ENCODE measurements around the gene FOSL1.
"Not testable (repeated sequence)": the region's sequence is repeated elsewhere in the genome, so short reads cannot be mapped to it uniquely, and the experiment has no call there.

Gene FOSL1

DNA sequence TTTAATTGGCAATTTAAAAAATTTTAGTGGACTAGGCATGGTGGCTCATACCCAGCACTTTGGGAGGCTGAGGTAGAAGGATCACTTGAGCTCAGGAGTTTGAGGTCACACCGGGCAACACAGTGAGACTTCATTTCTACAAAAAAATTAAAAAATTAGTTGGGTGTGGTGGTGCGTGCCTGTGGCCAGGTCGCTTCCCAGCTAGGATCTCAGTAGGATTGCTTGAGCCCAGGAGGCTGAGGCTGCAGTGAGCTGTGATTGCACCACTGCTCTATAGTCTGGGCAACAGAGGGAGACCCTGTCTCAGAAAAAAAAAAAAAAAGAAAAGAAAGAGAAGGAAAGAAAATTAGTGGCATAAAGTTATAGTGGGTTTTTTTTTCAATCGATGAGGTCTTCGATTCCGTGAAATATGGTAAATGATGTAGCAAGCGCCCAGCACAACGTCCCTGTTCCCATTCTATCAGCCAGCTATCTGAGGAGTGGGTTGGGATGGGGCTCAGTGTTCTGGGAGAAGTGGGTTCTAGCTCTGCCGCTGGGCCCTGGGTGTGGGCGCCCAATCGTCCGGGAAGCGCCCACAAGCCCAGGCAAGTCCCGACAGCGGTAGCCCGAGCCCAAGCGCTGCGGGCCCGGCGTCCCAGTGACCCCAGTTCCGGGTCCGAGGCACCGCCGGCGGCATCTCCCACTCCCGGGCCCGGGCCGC, 1.4 kb downstream of the FOSL1 start:
- Mint-ChIP-seq H3K27ac (peak overlapping the region; percentile 72), H3K36me3 (no peaks in the 10 kb centered on the region), H3K4me3 (peak overlapping the region; percentile 73), H3K4me1 (peaks cover 50% of the 10 kb centered on the region), H3K9me3 (no peaks in the 10 kb centered on the region), H3K27me3 (peaks cover 40% of the 10 kb centered on the region)
- CTCF ChIA-PET, result interaction anchor here (0.6 to 10.5 kb wide), 6 partner anchors 9 to 302 kb away, joined by 3 to 142 read pairs (median 4); partner anchors contain the start of genes CCDC85B, FIBP and MUS81
- DNase-seq, result no peak

DNA sequence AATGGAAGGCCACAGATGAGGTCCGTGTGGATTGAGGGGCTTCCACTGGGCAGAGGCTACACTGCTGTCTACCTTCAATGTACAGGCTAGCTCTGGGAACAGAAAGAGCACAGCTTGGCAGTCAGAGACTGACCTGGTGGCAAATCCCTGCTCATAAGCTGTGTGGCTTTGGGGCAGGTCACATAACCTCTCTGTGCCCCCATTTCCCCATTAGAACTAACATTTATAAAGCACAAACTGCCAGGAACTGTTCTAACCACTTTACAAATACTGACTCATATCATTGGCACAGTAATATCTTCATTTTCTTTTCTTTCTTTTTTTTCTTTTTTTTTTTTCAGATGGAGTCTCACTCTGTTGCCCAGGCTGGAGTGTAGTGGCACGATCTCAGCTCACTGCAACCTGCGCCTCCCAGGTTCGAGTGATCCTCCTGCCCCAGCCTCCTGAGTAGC, 3.1 kb downstream of the FOSL1 start:
- Mint-ChIP-seq H3K27ac (no peak overlapping the region), H3K4me3 (no peak overlapping the region), H3K9me3 (no peaks in the 10 kb centered on the region), H3K36me3 (peaks cover 6% of the 10 kb centered on the region), H3K27me3 (peaks cover 23% of the 10 kb centered on the region), H3K4me1 (peaks cover 62% of the 10 kb centered on the region)
- CTCF ChIA-PET, result interaction anchor here (10.5 kb wide), 1 partner anchor 9 kb away, joined by 142 read pairs; the partner anchor contains the start of genes CCDC85B and FIBP
- DNase-seq, result no peak

DNA sequence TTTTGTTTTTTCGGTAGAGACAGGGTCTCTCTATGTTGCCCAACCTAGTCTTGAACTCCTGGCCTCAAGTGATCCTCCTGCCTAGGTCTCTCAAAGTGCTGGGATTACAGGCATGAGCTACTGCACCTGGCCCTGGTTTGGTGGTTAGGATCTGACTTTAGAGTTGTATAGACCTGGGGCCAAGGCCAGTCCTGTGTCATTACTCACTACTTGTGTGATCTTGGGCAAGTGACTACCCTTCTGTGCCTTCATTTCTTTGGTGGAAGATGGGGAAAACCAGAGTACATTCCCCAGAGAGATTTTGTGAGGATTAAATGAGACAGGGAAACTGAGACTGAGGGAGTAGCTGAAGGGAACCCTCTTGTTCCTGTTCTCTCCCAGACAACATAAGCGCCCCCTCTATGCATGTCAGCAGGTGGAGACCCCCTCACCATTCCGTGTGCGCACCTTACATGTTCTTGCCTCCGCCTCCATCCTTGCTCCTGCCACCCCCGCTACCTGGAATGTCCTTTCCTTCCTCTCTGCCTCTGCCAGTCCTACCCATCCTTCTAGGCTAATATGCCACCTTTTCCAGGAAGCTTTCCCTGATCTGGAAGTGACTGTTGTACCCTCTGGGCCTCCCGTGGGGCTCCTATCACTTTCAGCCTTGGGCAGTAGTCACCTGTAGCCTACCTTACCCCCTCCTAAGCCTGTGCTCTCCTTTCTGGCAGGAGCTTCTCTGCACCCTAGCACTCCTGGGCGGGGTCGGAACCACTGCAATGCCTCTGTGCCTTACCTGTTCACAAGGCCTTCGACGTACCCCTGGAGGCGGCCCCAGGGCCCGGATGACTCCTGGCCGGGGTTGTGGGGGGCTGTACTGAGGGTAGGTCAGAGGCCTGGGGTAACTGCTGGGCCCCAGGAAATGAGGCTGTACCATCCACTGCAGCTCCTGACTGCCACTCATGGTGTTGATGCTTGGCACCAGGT, 3.9 kb downstream of the FOSL1 start:
- Mint-ChIP-seq H3K27ac (peak overlapping the region; percentile 30), H3K4me3 (no peak overlapping the region), H3K27me3 (peaks cover 16% of the 10 kb centered on the region), H3K36me3 (peaks cover 6% of the 10 kb centered on the region), H3K4me1 (peaks cover 63% of the 10 kb centered on the region), H3K9me3 (no peaks in the 10 kb centered on the region)
- DNase-seq, result no peak
- CTCF ChIA-PET, result interaction anchor here (1.0 to 10.5 kb wide), 2 partner anchors 8 to 10 kb away, joined by 3 to 142 read pairs; partner anchors contain the start of genes CCDC85B and FIBP

DNA sequence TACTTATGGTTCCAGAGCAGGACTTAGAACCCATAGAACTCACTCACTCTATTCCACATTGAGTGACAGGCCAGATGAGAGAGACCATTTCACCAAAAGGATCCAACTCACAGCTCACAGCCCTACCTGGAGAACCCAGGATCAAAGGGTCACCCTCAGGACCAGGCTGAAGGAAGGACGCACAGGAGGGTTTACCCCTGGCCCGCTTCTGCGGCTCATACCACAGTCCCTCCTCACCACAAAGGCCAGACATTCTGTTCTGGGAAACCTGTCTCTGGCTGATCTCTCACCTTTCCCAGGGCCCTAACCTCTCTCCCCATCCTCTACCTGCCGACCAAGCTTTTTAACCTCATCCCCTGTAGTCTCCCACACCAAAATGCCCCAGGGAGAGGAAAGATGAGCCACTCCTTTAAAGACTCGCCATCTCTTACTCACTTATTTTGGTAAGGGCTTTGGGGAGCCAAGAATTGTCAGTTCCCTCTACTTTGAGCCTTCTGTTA, 4.7 kb downstream of the FOSL1 start:
- Mint-ChIP-seq H3K9me3 (no peaks in the 10 kb centered on the region), H3K4me1 (peaks cover 55% of the 10 kb centered on the region), H3K4me3 (peak overlapping the region; percentile 41), H3K27me3 (peaks cover 12% of the 10 kb centered on the region), H3K27ac (peak overlapping the region; percentile 67), H3K36me3 (peaks cover 6% of the 10 kb centered on the region)
- CTCF ChIA-PET, result interaction anchor here (1.0 to 10.5 kb wide), 2 partner anchors 8 to 11 kb away, joined by 3 to 142 read pairs; partner anchors contain the start of genes CCDC85B and FIBP
- DNase-seq, result no peak

DNA sequence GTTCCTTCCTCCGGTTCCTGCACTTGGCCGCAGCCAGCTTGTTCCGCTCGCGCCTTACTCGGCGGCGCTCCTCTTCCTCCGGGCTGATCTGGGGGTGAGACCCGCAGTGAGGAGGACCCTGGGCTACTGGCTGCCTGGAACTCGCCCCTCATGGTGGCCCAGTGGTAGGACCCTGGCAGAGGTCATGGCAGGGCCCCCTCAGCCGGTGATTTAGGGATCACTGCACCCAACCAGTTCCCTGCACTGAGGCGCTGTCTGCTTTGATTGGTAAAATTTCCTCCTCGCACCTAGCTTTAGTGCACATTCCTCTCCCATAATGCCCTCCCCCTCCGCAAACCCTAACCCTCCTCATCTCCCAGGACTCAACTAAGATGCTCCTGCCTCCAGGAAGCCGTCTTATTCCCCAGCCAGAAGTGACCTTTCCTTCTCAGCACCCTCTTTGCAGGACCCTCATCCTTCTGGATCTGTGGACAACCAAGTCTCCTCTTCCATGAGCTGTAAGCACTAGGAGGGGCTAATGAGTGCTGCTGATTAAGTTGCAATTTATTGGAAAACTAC, 6.1 kb downstream of the FOSL1 start:
- H3K27me3 Mint-ChIP-seq, result peaks cover 5% of the 10 kb centered on the region
- peaks cover 6% of the 10 kb centered on the region for H3K36me3 Mint-ChIP-seq
- H3K4me1 Mint-ChIP-seq, result peaks cover 64% of the 10 kb centered on the region
- peak; percentile 68 for DNase-seq
- H3K4me3 Mint-ChIP-seq, result peak overlapping the region; percentile 96
- H3K27ac Mint-ChIP-seq, result peak overlapping the region; percentile 87
- no peaks in the 10 kb centered on the region for H3K9me3 Mint-ChIP-seq
- CTCF ChIA-PET, result interaction anchor here (1.3 to 10.5 kb wide), 2 partner anchors 6 to 11 kb away, joined by 3 to 142 read pairs; partner anchors contain the start of genes CCDC85B and FIBP

DNA sequence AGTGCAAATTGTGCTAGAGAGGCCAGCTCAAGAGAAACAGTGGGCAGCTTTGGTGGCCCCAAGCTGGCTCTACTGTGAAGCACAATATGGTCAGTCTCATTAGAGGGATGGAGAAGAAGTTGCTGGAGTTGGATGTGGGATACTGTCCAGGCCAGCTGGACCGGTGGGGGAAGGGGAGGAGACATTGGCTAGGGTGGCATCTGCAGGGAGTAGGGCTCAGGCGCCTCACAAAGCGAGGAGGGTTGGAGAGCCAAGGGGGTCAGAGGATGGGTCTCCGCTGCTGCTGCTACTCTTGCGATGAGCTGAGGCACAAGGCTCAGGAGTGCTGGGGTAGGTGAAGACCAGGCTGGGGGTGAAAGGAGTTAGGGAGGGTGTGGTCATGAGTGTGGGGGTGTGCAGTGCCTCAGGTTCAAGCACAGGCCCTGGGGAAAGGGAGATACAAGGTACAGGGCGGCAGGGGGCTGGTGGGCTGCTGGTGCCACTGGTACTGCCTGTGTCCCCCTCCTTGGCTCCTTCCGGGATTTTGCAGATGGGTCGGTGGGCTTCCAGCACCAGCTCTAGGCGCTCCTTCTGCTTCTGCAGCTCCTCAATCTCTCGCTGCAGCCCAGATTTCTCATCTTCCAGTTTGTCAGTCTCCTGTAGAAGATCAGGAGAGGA, 7.4 kb downstream of the FOSL1 start:
- CTCF ChIA-PET, result interaction anchor here (1.0 to 10.9 kb wide), 4 partner anchors 5 to 181 kb away, joined by 3 to 142 read pairs (median 124); partner anchors contain the start of genes CCDC85B, CFL1, FIBP and FOSL1
- H3K36me3 Mint-ChIP-seq, result peaks cover 8% of the 10 kb centered on the region
- peaks cover 71% of the 10 kb centered on the region for H3K4me1 Mint-ChIP-seq

DNA sequence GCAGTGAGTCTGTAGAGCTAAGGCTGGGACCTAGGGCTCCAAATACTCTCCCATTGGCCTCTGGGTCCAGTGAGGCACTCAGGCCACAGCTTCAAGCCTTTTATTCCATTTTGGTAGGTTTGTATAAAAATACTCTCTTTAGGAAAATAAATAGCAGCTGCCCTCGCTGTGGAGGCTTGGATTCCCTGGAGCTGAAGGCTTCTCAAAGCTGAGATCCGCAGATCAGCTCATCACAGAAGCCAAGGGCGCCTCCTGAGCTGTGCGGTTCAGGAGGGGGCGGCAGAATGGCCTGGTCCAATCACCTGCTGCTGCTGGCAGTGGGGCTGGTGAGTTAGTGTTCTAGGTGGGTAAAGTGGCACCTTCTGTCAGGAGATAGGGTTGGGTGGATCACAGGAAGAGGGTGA, 8.0 kb downstream of the FOSL1 start:
- peaks cover 13% of the 10 kb centered on the region for H3K36me3 Mint-ChIP-seq
- H3K27me3 Mint-ChIP-seq, H3K9me3 Mint-ChIP-seq: not testable (repeated sequence)
- peak; percentile 44 for DNase-seq
- peak overlapping the region; percentile 87 for H3K27ac Mint-ChIP-seq
- peak overlapping the region; percentile 96 for H3K4me3 Mint-ChIP-seq
- H3K4me1 Mint-ChIP-seq, result peaks cover 72% of the 10 kb centered on the region
- CTCF ChIA-PET, result interaction anchor here (0.6 to 10.9 kb wide), 5 partner anchors 6 to 180 kb away, joined by 3 to 142 read pairs (median 3); partner anchors contain the start of genes CFL1, FOSL1, KAT5 and MUS81

More for the DNA sequence above, 7.4 kb downstream of the FOSL1 start:
- no peaks in the 10 kb centered on the region for H3K27me3 Mint-ChIP-seq
- peak overlapping the region; percentile 87 for H3K27ac Mint-ChIP-seq
- no peaks in the 10 kb centered on the region for H3K9me3 Mint-ChIP-seq
- H3K4me3 Mint-ChIP-seq, result peak overlapping the region; percentile 96
- no peak for DNase-seq

DNA sequence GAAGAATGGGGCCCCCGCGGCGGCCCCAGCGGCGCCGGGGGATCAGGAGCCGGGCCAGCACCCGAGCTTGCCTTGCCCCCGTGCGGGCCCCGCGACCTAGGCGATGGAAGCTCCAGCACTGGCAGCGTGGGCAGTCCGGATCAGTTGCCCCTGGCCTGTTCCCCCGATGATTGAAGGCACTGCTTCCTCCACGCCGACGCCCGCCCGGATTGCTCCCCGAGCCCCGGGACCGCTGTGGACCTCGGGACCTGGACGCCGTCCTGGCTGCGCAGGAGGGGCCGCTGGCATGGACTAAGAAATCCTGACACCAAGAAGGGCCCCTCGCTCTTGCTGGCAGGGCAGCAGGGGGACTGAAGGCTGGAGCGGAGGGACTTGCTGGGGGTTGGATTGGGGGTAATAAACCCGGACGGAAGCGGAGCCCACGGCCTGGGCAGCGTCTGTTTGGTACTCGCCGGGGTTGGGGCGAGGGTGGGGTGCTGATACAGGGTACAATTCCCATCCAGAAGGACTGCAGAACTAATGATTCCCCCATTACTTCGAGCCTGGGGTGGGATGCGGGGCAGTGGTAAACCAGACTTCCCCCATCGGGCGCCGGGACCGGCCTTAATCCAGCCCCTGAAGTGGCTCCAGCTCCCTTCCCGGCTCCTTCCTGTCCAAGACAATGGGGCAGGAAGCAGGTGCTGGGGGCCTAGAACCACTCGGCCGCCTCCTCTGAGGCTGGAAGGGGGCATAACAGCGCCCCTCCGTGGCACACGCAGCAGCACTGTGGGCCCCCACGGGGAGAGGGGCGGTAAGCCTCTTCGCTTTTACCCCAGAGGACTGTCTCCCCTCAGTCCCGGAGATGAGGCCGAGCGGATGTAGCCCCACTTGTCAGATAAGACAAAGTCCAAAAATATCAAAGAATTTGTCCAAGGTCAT, 8.7 kb downstream of the FOSL1 start:
- Mint-ChIP-seq H3K4me1 (peaks cover 74% of the 10 kb centered on the region), H3K4me3 (peak overlapping the region; percentile 96), H3K27me3 (no peaks in the 10 kb centered on the region), H3K9me3 (no peaks in the 10 kb centered on the region), H3K36me3 (peaks cover 19% of the 10 kb centered on the region), H3K27ac (peak overlapping the region; percentile 87)
- CTCF ChIA-PET, result interaction anchor here (0.6 to 10.9 kb wide), 13 partner anchors 6 to 180 kb away, joined by 3 to 142 read pairs (median 3); partner anchors contain the start of genes CFL1, FOSL1, KAT5 and MUS81
- DNase-seq, result peak; percentile 55

DNA sequence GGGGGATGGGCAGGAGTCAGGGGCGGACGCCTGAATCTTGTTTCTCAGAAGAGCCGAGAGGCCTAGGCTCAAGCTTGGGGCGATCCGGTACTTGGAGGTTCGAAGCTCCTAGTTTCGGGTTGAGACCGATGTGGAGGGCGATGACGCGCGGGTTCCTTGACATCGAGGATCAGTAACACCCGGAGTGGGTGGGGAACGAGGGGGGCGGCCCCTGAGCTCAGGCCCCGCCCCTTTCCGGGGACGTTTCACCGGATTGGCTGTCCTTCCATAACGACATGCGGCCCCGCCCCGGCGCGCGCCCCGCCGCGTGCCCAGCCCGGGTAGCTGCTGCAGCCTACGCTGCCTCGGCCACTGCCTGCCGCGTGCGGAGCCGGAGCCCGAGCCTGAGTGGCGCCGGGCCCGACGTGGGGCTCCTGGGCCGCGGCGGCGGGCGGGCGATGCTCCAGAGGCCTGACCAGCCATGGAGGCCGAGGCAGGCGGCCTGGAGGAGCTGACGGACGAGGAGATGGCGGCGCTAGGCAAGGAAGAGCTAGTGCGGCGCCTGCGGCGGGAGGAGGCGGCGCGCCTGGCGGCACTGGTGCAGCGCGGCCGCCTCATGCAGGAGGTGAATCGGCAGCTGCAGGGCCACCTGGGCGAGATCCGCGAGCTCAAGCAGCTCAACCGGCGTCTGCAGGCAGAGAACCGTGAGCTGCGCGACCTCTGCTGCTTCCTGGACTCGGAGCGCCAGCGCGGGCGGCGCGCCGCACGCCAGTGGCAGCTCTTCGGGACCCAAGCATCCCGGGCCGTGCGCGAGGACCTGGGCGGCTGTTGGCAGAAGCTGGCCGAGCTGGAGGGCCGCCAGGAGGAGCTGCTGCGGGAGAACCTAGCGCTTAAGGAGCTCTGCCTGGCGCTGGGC, 9.6 kb downstream of the FOSL1 start, which contains the start of gene CCDC85B:
CCDC85B (plus strand) TSS at position 350 of the 895 bp plus-strand sequence; CDS start at position 461, 111 bp downstream.
- CTCF ChIA-PET, result interaction anchor here (0.7 to 10.9 kb wide), 18 partner anchors 7 to 179 kb away, joined by 3 to 142 read pairs (median 3); partner anchors contain the start of genes AP5B1, BANF1, CFL1 and EIF1AD
- peaks cover 25% of the 10 kb centered on the region for H3K36me3 Mint-ChIP-seq
- peak within 1 kb of the TSS; percentile 96 for H3K4me3 Mint-ChIP-seq

DNA sequence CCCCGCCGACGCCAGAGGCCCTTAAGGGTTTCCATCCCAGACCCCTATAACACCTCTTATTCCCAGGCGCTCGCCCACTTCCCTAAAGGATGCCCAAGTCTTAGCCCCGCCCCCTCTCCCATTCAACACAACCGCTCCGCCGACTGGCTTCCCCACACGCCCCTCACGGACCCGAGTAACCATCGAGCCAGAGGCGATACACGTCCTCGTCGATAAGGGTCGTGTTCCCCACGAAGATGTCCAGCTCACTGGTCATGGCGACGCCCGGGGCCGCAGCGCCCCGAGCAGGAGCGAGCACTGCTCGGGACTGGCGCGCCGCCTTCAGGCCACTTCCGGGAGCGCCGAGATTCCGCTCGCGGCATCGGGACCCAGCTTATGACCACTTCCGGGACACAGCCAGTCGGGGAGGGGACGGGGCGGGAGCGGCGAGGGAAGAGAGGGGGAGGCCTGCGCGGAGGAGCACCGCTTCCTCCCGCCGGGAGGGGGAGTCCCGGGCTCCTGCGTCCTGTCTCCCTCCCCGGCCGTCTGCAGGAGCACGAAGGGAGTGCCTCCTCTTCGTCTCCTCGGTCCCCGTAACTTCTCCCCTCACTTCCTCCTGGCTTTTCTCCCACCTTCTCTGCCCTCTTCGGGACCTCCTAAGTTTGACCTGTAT, 11.9 kb downstream of the FOSL1 start, which contains the start of gene FIBP:
FIBP (minus strand) TSS at position 309 of the 652 bp plus-strand sequence; CDS start at position 256, 53 bp downstream.
- H3K27ac Mint-ChIP-seq, result peak within 1 kb of the TSS; percentile 94
- CTCF ChIA-PET, result interaction anchor here (0.6 to 10.9 kb wide), 25 partner anchors 9 to 193 kb away, joined by 3 to 142 read pairs (median 5); partner anchors contain the start of genes C11orf68, CFL1, FOSL1 and KAT5
- H3K9me3 Mint-ChIP-seq, result no peaks in the 10 kb centered on the region
- H3K27me3 Mint-ChIP-seq, result no peaks in the 10 kb centered on the region
- peak; percentile 98 for DNase-seq
- H3K4me3 Mint-ChIP-seq, result peak within 1 kb of the TSS; percentile 96
- peaks cover 74% of the 10 kb centered on the region for H3K4me1 Mint-ChIP-seq
- H3K36me3 Mint-ChIP-seq, result peaks cover 41% of the 10 kb centered on the region

More for the DNA sequence above, 9.6 kb downstream of the FOSL1 start, which contains the start of gene CCDC85B:
- Mint-ChIP-seq H3K27me3 (no peaks in the 10 kb centered on the region), H3K4me1 (peaks cover 75% of the 10 kb centered on the region), H3K9me3 (no peaks in the 10 kb centered on the region), H3K27ac (peak within 1 kb of the TSS; percentile 94)
- peak; percentile 99 for DNase-seq

Measured in activated naive CD4-positive, alpha-beta T cell treated with anti-CD3 and anti-CD28 coated beads, Interleukin-2, amount 10 ng/mL, durations not matched to agents 7 days and 5 days (primary cell).